Measurements from ENCODE around the gene GIMAP1. TPM values are rescaled to one million over a fixed set of nuclear protein-coding genes. Genes with fewer than 3 reads are reported as not detected.

The GIMAP1 gene
- total RNA-seq, 1 donor from 2014 or later = 0.44 TPM

GRCh38 chr7:150751702-150752101 lies 35.3 kb downstream of the GIMAP1 start:
- ATAC-seq = no peak

GRCh38 chr7:150753239-150753638 lies 36.8 kb downstream of the GIMAP1 start:
- no peak for ATAC-seq

GRCh38 chr7:150753826-150754603 lies 37.6 kb downstream of the GIMAP1 start:
- no peak for ATAC-seq

- ATAC-seq = no peak
Measured at GRCh38 chr7:150754951-150755350, 38.5 kb downstream of the GIMAP1 start.

GRCh38 chr7:150755473-150756099 lies 39.2 kb downstream of the GIMAP1 start:
- ATAC-seq = peak; percentile 52

- no peak for ATAC-seq
Measured at GRCh38 chr7:150756166-150756565, 39.8 kb downstream of the GIMAP1 start.

GRCh38 chr7:150756858-150757257 lies 40.4 kb downstream of the GIMAP1 start:
- no peak for ATAC-seq

GRCh38 chr7:150759479-150759878 lies 43.1 kb downstream of the GIMAP1 start:
- no peak for ATAC-seq

- no peak for ATAC-seq
Measured at GRCh38 chr7:150766334-150766709, 49.9 kb downstream of the GIMAP1 start.

GRCh38 chr7:150769768-150770167 lies 53.4 kb downstream of the GIMAP1 start:
- no peak for ATAC-seq

Other genes with a start within 250 kb of the GIMAP1 start
- 2.7 TPM for gene GIMAP7, start 201.7 kb upstream of the GIMAP1 start, total RNA-seq
- gene GIMAP4, start 149.2 kb upstream of the GIMAP1 start, total RNA-seq = 3.4 TPM
- 2.4 TPM for gene GIMAP6, start 84.2 kb upstream of the GIMAP1 start, total RNA-seq
- 1.1 TPM for gene GIMAP2, start 30.9 kb upstream of the GIMAP1 start, total RNA-seq
- gene GIMAP5, start 20.8 kb downstream of the GIMAP1 start, total RNA-seq = 1.4 TPM
- gene TMEM176B, start 83.8 kb downstream of the GIMAP1 start, total RNA-seq = 4.2 TPM
- 2.6 TPM for gene TMEM176A, start 84.2 kb downstream of the GIMAP1 start, total RNA-seq
- 6.3 TPM for gene AOC1, start 135.9 kb downstream of the GIMAP1 start, total RNA-seq